Suprapubic skin (tissue), 4 donors: ENCODE measurements around the gene CFAP46. TPM values are rescaled to one million over a fixed set of nuclear protein-coding genes. Genes with fewer than 3 reads are reported as not detected.

ENCODE experiments used
- DNase-seq, 2 donors: peaks; one replicate each; pipeline ENCODE4 v3.0.0-alpha.2; 2019; ENCODE audit warnings: low spot score in 2 of 2
- H3K27ac ChIP-seq: fragments of 200-600 bp; sonication (generic); one replicate; pipeline ENCODE4 v1.5.1; 2019
- H3K27me3 ChIP-seq: fragments of 200-600 bp; sonication (generic); one replicate; pipeline ENCODE4 v1.5.1; 2019
- H3K36me3 ChIP-seq: fragments of 200-600 bp; sonication (generic); one replicate; pipeline ENCODE4 v1.5.1; 2019
- H3K4me1 ChIP-seq: fragments of 200-600 bp; sonication (generic); one replicate; pipeline ENCODE4 v1.5.1; 2019
- H3K4me3 ChIP-seq: fragments of 200-600 bp; sonication (generic); one replicate; pipeline ENCODE4 v1.5.1; 2019; ENCODE audit warnings: mild to moderate bottlenecking
- H3K9me3 ChIP-seq: fragments of 200-600 bp; sonication (generic); one replicate; pipeline ENCODE4 v1.5.1; 2019
- EP300 ChIP-seq: sonication (generic); formaldehyde crosslinking; IDR thresholded peaks from one replicate; pipeline ENCODE4 v1.6.1; 2017; ENCODE audit warnings: antibody characterized with exemption
- POLR2A ChIP-seq, 2 donors: fragments of 450-650 bp; IDR thresholded peaks; one replicate each; pipeline ENCODE4 v1.6.1; 2017; ENCODE audit warnings: antibody characterized with exemption in 2 of 2, mild to moderate bottlenecking in 2 of 2, moderate library complexity in 2 of 2
- POLR2AphosphoS5 ChIP-seq, 3 donors: sonication (generic); formaldehyde crosslinking; IDR thresholded peaks; one replicate each; pipeline ENCODE4 v1.6.1; 2017; ENCODE audit warnings: antibody characterized with exemption in 3 of 3
- whole genome bisulfite sequencing: methylation state at CpG from one replicate; pipeline ENCODE4 v1.1.5; 2018; 5-methylcytosine and 5-hydroxymethylcytosine counted together
- total RNA-seq, 4 donors: library from RNA; depleted of rRNA; stranded (reverse); fragments of >200 nt; gene quantifications; one replicate each; pipeline ENCODE4 v1.1.0, GENCODE V29; 2016
- TF ChIP-seq, protein P1 (sequence below), 2 donors: fragments of 200-600 bp in 1 of 2; fragments of 450-650 bp in 1 of 2; sonication (generic) in 1 of 2; IDR thresholded peaks; one replicate each; pipeline ENCODE4 v1.5.1; 2016 to 2019; ENCODE audit warnings: antibody characterized with exemption in 2 of 2, mild to moderate bottlenecking in 1 of 2, moderate library complexity in 1 of 2

The CFAP46 gene
- total RNA-seq, 4 donors from 2014 or later: 0.11 to 0.21 TPM; not detected in 2

DNA sequence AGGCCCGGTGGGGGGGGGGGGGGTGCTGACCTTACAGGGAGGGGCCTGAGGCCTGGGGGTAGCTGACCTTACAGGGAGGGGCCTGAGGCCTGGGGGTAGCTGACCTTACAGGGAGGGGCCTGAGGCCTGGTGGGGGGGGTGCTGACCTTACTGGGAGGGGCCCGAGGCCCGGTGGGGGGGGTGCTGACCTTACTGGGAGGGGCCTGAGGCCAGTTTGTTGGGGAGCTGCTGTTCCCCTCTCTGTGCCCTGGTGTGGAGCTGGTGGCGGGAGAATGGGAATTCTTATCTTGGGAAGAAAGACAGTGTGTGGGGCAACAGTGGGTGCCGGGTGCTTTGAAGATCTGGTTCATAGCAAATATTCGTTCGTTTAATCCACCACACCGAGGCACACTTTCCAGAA, 46.6 kb upstream of the CFAP46 start:
- no peak for DNase-seq
- Histone ChIP-seq H3K27ac (no peak overlapping the region), H3K4me3 (no peak overlapping the region), H3K27me3 (peaks cover 49% of the 10 kb centered on the region), H3K4me1 (peaks cover 2% of the 10 kb centered on the region), H3K9me3 (no peaks in the 10 kb centered on the region), H3K36me3 (no peaks in the 10 kb centered on the region)
- WGBS: 84% methylated on average over 7 of the region's 8 CpGs
- no peak for TF ChIP-seq EP300

DNA sequence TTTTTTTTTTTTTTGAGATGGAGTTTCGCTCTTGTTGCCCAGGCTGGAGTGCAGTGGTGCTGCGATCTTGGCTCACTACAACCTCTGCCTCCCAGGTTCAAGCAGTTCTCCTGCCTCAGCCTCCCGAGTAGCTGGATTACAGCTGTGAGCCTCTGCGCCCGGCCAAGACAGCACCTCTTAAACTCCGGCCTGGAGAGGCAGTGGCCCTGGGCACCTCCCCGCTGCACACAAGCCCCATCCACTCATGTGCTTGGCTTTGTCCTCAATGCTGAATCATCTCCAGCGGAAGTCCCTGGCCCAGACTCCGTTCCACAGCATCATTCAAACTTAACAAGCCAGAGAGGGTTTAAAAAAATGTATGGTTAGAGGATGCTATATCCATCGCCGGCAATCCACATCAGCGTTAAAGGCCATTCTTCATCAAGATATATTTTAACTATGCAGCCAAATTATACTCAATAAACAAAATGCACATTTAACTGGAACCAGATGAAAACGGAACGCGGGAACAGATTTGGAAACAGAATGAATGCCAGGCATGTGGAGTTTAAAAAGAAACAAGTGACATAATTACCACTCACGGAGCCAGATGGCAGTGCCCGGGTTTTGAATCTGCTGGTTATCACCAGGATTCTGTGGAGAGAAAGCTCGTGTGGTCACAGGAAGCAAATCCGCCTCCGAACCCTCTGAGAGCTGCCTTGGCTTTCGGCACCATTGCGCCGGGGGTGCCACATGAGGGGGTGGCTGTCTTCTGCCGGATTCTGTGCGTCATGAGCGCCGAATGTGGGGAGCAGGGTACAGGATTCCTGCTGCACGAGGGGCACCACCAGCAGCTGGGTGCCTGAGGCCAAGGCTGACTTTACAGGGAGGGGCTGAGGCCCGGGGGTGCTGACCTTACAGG, 45.6 kb upstream of the CFAP46 start:
- no peak for TF ChIP-seq POLR2A (IDR thresholded peaks at IDR 0.05)
- TF ChIP-seq, protein P1, sequence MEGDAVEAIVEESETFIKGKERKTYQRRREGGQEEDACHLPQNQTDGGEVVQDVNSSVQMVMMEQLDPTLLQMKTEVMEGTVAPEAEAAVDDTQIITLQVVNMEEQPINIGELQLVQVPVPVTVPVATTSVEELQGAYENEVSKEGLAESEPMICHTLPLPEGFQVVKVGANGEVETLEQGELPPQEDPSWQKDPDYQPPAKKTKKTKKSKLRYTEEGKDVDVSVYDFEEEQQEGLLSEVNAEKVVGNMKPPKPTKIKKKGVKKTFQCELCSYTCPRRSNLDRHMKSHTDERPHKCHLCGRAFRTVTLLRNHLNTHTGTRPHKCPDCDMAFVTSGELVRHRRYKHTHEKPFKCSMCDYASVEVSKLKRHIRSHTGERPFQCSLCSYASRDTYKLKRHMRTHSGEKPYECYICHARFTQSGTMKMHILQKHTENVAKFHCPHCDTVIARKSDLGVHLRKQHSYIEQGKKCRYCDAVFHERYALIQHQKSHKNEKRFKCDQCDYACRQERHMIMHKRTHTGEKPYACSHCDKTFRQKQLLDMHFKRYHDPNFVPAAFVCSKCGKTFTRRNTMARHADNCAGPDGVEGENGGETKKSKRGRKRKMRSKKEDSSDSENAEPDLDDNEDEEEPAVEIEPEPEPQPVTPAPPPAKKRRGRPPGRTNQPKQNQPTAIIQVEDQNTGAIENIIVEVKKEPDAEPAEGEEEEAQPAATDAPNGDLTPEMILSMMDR (IDR thresholded peaks at IDR 0.05): no peak
- no peak for TF ChIP-seq EP300
- TF ChIP-seq POLR2AphosphoS5 (IDR thresholded peaks at IDR 0.05): no peak
- H3K4me1 ChIP-seq: no peaks in the 10 kb centered on the region
- H3K36me3 ChIP-seq: no peaks in the 10 kb centered on the region
- no peak overlapping the region for H3K27ac ChIP-seq
- H3K4me3 ChIP-seq: no peak overlapping the region
- peaks cover 44% of the 10 kb centered on the region for H3K27me3 ChIP-seq
- 35% methylated on average over 27 of the region's 29 CpGs for WGBS
- no peaks in the 10 kb centered on the region for H3K9me3 ChIP-seq
- no peak for DNase-seq

DNA sequence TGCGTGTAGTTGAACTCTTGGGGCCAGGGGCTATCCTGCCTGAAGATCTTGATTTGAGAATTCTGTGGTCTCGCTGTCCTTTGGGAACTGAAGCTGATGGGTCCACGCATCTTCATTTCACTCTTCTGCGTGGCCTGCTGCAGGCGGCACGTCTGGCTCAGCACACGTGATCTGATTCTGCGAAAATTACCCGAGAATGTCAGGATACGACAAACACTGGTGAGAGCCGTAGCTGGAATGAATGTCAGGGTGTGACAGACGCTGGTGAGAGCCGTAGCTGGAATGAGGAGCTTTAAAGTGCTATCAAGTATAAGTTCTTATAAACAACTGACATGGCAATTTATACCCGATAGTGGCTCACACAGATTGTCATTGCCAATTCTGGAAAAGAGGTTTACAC, 44.6 kb upstream of the CFAP46 start:
- H3K9me3 ChIP-seq: no peaks in the 10 kb centered on the region
- no peak overlapping the region for H3K4me3 ChIP-seq
- no peaks in the 10 kb centered on the region for H3K4me1 ChIP-seq
- WGBS: 83% methylated on average over 14 of the region's 14 CpGs
- no peak overlapping the region for H3K27ac ChIP-seq
- no peak for DNase-seq
- H3K36me3 ChIP-seq: no peaks in the 10 kb centered on the region
- H3K27me3 ChIP-seq: peaks cover 40% of the 10 kb centered on the region
- TF ChIP-seq POLR2AphosphoS5 (IDR thresholded peaks at IDR 0.05): no peak
- TF ChIP-seq POLR2A (IDR thresholded peaks at IDR 0.05): no peak

DNA sequence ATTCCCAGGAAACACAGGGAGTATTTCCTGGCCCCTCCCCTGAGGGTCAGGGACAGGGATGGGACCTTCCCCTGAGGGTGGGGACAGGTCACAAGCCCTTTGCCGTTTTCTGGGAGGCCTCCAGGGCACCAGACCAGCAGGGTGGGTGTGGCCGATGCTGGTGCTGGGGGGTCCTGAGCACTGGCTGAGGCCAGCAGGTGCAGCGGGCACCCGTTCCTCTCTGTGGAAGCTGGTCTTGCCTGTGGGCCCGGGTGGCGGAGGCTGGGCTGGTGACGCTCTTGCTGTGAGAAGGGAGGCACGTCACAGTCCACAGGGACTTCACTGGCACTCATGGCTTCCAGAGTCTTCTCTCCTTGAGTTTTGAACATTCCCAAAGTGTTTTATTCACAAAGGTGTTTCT, 44.2 kb upstream of the CFAP46 start:
- DNase-seq: no peak
- Histone ChIP-seq H3K9me3 (no peaks in the 10 kb centered on the region), H3K27me3 (peaks cover 42% of the 10 kb centered on the region), H3K36me3 (no peaks in the 10 kb centered on the region), H3K4me3 (no peak overlapping the region), H3K4me1 (no peaks in the 10 kb centered on the region), H3K27ac (no peak overlapping the region)
- no peak for TF ChIP-seq EP300
- TF ChIP-seq POLR2A (IDR thresholded peaks at IDR 0.05): no peak
- TF ChIP-seq, protein P1 (IDR thresholded peaks at IDR 0.05): no peak
- no peak for TF ChIP-seq POLR2AphosphoS5 (IDR thresholded peaks at IDR 0.05)
- 100% methylated on average over 1 of the region's 8 CpGs for WGBS

DNA sequence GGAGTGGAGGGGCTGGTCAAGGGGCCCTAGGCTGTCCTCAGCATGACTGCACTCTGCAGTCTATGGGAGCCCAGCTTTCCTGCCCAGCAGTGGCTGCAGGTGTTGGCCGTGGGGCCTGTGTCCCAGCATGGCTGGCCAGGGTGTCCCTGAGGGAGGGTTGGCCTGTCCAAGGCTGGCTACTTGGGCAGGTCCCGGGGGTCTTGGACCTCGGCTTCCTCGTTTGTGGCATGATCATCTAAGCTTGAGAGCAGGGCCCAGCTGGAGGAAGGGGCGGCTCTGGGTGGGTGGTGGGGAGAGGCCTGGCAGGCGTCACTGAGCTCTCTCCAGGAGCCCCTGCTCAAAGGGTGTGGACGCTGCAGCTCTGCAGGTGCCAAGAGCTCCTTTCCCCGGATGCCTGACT, 43.7 kb upstream of the CFAP46 start:
- Histone ChIP-seq H3K36me3 (no peaks in the 10 kb centered on the region), H3K9me3 (no peaks in the 10 kb centered on the region), H3K27ac (no peak overlapping the region), H3K4me1 (no peaks in the 10 kb centered on the region), H3K27me3 (peaks cover 42% of the 10 kb centered on the region), H3K4me3 (no peak overlapping the region)
- no peak for TF ChIP-seq EP300
- no peak for TF ChIP-seq POLR2AphosphoS5 (IDR thresholded peaks at IDR 0.05)
- TF ChIP-seq POLR2A (IDR thresholded peaks at IDR 0.05): no peak
- TF ChIP-seq, protein P1 (IDR thresholded peaks at IDR 0.05): no peak
- DNase-seq: no peak
- no CpG with 5 or more reads among the region's 8 CpGs for WGBS

DNA sequence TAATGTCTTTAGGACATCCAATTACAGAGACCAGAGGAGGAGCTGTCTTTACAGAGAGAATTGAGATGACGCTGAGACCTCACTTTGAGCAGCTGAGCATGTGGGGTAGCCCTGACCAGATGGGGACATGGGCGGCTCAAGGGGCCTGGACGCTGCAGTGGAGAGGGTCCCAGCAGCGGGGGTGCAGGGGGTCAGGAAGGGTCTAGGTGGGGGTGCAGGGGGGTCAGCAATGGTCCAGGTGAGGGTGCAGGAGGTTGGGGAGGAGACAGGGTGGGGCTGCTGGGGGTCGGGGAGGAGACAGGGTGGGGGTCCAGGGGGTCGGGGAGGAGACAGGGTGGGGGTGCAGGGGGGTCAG, 43.2 kb upstream of the CFAP46 start:
- DNase-seq: no peak
- TF ChIP-seq POLR2A (IDR thresholded peaks at IDR 0.05): no peak
- TF ChIP-seq, protein P1 (IDR thresholded peaks at IDR 0.05): no peak
- no peak for TF ChIP-seq POLR2AphosphoS5 (IDR thresholded peaks at IDR 0.05)
- no peak for TF ChIP-seq EP300
- peaks cover 41% of the 10 kb centered on the region for H3K27me3 ChIP-seq
- 76% methylated on average over 5 of the region's 6 CpGs for WGBS
- H3K4me1 ChIP-seq: no peaks in the 10 kb centered on the region
- no peak overlapping the region for H3K4me3 ChIP-seq
- no peaks in the 10 kb centered on the region for H3K36me3 ChIP-seq
- H3K9me3 ChIP-seq: no peaks in the 10 kb centered on the region
- no peak overlapping the region for H3K27ac ChIP-seq
